Ecto neural progenitor cell (in vitro differentiated cells): ENCODE measurements around the gene HTT.
"Not testable (repeated sequence)": the region's sequence is repeated elsewhere in the genome, so short reads cannot be mapped to it uniquely, and the experiment has no call there.

ENCODE experiments used
- DNase-seq: peaks from one replicate; pipeline ENCODE4 v3.0.0-alpha.2; 2018; ENCODE audit warnings: low spot score

The HTT gene

GRCh38 chr4:3121596-3121995, 47.1 kb downstream of the HTT start:
- DNase-seq = no peak

- no peak for DNase-seq
Measured at GRCh38 chr4:3122081-3122563, 47.6 kb downstream of the HTT start.

- no peak for DNase-seq
Measured at GRCh38 chr4:3123181-3123671, 48.7 kb downstream of the HTT start.

GRCh38 chr4:3124070-3124767, 49.7 kb downstream of the HTT start:
- no peak for DNase-seq

GRCh38 chr4:3127112-3127511, 52.6 kb downstream of the HTT start:
- no peak for DNase-seq

- no peak for DNase-seq
Measured at GRCh38 chr4:3128058-3128457, 53.6 kb downstream of the HTT start.

- DNase-seq = no peak
Measured at GRCh38 chr4:3128976-3129375, 54.5 kb downstream of the HTT start.

- DNase-seq = no peak
Measured at GRCh38 chr4:3130201-3130600, 55.7 kb downstream of the HTT start.

- no peak for DNase-seq
Measured at GRCh38 chr4:3130826-3131225, 56.3 kb downstream of the HTT start.

- no peak for DNase-seq
Measured at GRCh38 chr4:3134201-3134600, 59.7 kb downstream of the HTT start.

GRCh38 chr4:3135155-3136011, 60.9 kb downstream of the HTT start:
- DNase-seq = no peak

GRCh38 chr4:3136454-3136853, 62.0 kb downstream of the HTT start:
- no peak for DNase-seq

- no peak for DNase-seq
Measured at GRCh38 chr4:3137908-3138307, 63.4 kb downstream of the HTT start.

GRCh38 chr4:3145234-3145924, 70.9 kb downstream of the HTT start:
- no peak for DNase-seq

GRCh38 chr4:3148926-3149325, 74.4 kb downstream of the HTT start:
- no peak for DNase-seq

- not testable (repeated sequence) for DNase-seq
Measured at GRCh38 chr4:3151238-3151637, 76.8 kb downstream of the HTT start.

- no peak for DNase-seq
Measured at GRCh38 chr4:3157366-3157765, 82.9 kb downstream of the HTT start.

- DNase-seq = no peak
Measured at GRCh38 chr4:3158841-3159240, 84.4 kb downstream of the HTT start.

- DNase-seq = no peak
Measured at GRCh38 chr4:3160438-3160837, 86.0 kb downstream of the HTT start.

GRCh38 chr4:3161044-3161443, 86.6 kb downstream of the HTT start:
- DNase-seq = not testable (repeated sequence)

- DNase-seq = not testable (repeated sequence)
Measured at GRCh38 chr4:3166434-3166833, 92.0 kb downstream of the HTT start.

GRCh38 chr4:3168029-3168428, 93.5 kb downstream of the HTT start:
- DNase-seq = no peak
